Naive thymus-derived CD8-positive, alpha-beta T cell (primary cell): Measurements from ENCODE around the gene CFC1. TPM values are rescaled to one million over a fixed set of nuclear protein-coding genes. Genes with fewer than 3 reads are reported as not detected.
"Not testable (repeated sequence)": the region's sequence is repeated elsewhere in the genome, so short reads cannot be mapped to it uniquely, and the experiment has no call there.

Experiments used
- ATAC-seq, 2 donors: fragments of 150-1000 bp; cut with Tn5 transposase in 1 of 2; sonication (Bioruptor Pico), chemical (Tn5 transposase) in 1 of 2; 1 replicate in 1 of 2; 2 replicates in 1 of 2; pipeline ENCODE4 v1.10.0; 2021; ENCODE audit warnings: mild to moderate bottlenecking in 2 of 2, moderate library complexity in 2 of 2
- POLR2A ChIA-PET: fragments of 350-600 bp; sonication (Branson Sonifier 250); formaldehyde crosslinking; loops from one replicate; lab custom pipeline; 2021; ENCODE audit warnings: antibody characterized with exemption; lab: Charles Lee
- DNase-seq, 10 donors: peaks; one replicate each; pipeline versions ENCODE4 v3.0.0 to v3.0.0-alpha.2; 2020 to 2022
- H3K27ac Mint-ChIP-seq, 10 donors: one replicate each; pipeline ENCODE4 v1.8.0; 2020 to 2022; ENCODE audit warnings: mild to moderate bottlenecking in 10 of 10, mixed read lengths in 10 of 10, moderate library complexity in 4 of 10, inconsistent platforms in 1 of 10
- H3K27me3 Mint-ChIP-seq, 5 donors: one replicate each; pipeline ENCODE4 v1.8.0; 2021 to 2022; ENCODE audit warnings: mixed read lengths in 5 of 5
- H3K36me3 Mint-ChIP-seq, 3 donors: one replicate each; pipeline ENCODE4 v1.8.0; 2020 to 2022; ENCODE audit warnings: mixed read lengths in 3 of 3, mild to moderate bottlenecking in 2 of 3, inconsistent platforms in 1 of 3
- H3K4me1 Mint-ChIP-seq, 4 donors: one replicate each; pipeline ENCODE4 v1.8.0; 2021 to 2022; ENCODE audit warnings: mixed read lengths in 4 of 4
- H3K4me3 Mint-ChIP-seq, 10 donors: one replicate each; pipeline ENCODE4 v1.8.0; 2020 to 2022; ENCODE audit warnings: mild to moderate bottlenecking in 10 of 10, mixed read lengths in 10 of 10, moderate library complexity in 6 of 10, inconsistent platforms in 1 of 10
- H3K9me3 Mint-ChIP-seq, 9 donors: one replicate each; pipeline ENCODE4 v1.8.0; 2020 to 2022; ENCODE audit warnings: mixed read lengths in 9 of 9, mild to moderate bottlenecking in 3 of 9, inconsistent platforms in 1 of 9, moderate library complexity in 1 of 9
- polyA plus RNA-seq, 3 donors: library from polyadenylated mRNA; unstranded; fragments of 300-500 nt; fragmentation: Illumina TruSeq; gene quantifications; one replicate each; pipeline ENCODE4 v1.2.3, GENCODE V29; 2021
- total RNA-seq, 8 experiments: library from RNA in 2 of 8; stranded (reverse) in 2 of 8; gene quantifications; one replicate each; pipeline ENCODE4 v1.2.3 and lab custom pipeline; 2021 to 2026

The CFC1 gene
- total and polyA plus RNA-seq, 5 experiments from 2014 or later, result not detected

GRCh38 chr2:130596757-130597156 lies 2.6 kb downstream of the CFC1 start:
- DNase-seq, H3K36me3 Mint-ChIP-seq, H3K9me3 Mint-ChIP-seq, H3K4me3 Mint-ChIP-seq, H3K4me1 Mint-ChIP-seq, ATAC-seq, POLR2A ChIA-PET, H3K27me3 Mint-ChIP-seq, H3K27ac Mint-ChIP-seq: not testable (repeated sequence)

GRCh38 chr2:130594011-130594410 lies 5.4 kb downstream of the CFC1 start:
- H3K4me3 Mint-ChIP-seq, POLR2A ChIA-PET: not testable (repeated sequence)

DNA sequence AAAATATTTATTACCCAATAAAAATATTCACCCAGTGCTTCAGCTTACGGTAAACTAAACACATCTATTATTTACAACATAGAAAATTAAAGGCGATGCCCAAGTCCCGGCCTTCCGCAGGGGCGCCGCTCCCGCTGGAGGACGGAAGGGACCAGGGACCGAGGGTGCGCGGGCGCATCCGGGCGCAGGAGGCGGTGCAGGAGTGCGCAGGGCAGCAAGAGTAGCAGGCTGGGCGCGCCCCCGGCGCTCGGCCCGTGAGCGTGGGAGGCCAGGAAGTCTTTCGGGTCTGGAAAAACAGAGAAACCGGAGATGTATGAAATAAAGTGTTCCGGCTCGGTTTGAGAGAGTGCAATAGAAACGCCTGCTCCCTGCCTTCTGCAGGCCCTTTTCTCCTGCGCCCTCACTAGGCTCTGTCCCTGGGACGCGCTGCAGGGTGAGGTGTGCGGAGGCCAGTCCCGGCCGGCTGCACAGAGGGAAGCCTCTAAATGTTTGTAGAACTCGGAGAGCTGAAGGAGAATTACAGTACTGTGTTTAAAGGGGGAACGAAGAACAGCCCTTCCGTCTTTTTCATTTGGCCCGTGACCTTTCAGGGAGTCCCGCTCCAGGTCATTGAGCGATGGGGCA lies 6.5 kb downstream of the CFC1 start:
- H3K36me3 Mint-ChIP-seq, H3K27me3 Mint-ChIP-seq, DNase-seq, H3K4me3 Mint-ChIP-seq, POLR2A ChIA-PET, H3K27ac Mint-ChIP-seq, H3K4me1 Mint-ChIP-seq, H3K9me3 Mint-ChIP-seq, ATAC-seq: not testable (repeated sequence)

More at GRCh38 chr2:130594011-130594410, 5.4 kb downstream of the CFC1 start:
- H3K4me1 Mint-ChIP-seq, ATAC-seq, H3K9me3 Mint-ChIP-seq, H3K27ac Mint-ChIP-seq, H3K36me3 Mint-ChIP-seq, H3K27me3 Mint-ChIP-seq, DNase-seq: not testable (repeated sequence)

- H3K4me1 Mint-ChIP-seq, DNase-seq, H3K27ac Mint-ChIP-seq, POLR2A ChIA-PET, H3K9me3 Mint-ChIP-seq, H3K36me3 Mint-ChIP-seq, H3K4me3 Mint-ChIP-seq, H3K27me3 Mint-ChIP-seq: not testable (repeated sequence)
- peak in 1 of 2 donors; percentile 20 for ATAC-seq
Observed at GRCh38 chr2:130590842-130591359, 8.5 kb downstream of the CFC1 start.

DNA sequence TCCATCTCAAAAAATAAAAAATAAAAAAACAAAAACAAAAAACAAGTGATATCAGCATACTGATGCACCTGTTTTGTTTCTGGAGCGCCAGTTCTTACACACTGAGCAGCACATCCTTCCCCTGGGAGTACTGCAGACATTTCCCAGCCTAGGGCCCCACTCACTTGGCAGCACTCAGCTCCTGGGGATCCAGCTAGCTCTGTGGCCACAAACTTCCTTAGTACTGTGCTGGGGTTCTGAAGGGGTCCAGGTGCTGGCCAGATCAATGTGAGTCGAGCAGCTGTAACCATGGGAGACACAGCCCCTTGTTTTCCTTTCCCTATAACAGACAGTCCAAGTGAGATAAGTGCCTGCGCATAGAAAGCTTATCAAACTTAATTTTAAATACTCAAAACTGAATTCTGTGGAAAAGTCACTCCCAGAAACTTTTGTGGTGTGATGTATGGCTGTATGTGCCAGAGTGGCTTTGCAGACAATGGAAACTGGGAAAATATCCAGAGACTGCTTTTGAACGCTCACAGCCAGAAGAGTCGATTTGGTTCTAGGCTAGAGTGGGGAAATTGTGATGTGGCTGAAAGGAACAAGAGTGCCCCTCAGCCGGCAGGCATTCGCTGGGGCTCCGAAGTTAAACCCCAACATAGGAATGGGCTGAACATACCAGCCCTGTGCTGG lies 9.1 kb downstream of the CFC1 start:
- DNase-seq, H3K36me3 Mint-ChIP-seq, POLR2A ChIA-PET, H3K27me3 Mint-ChIP-seq, H3K9me3 Mint-ChIP-seq, H3K4me3 Mint-ChIP-seq, H3K27ac Mint-ChIP-seq, H3K4me1 Mint-ChIP-seq, ATAC-seq: not testable (repeated sequence)

DNA sequence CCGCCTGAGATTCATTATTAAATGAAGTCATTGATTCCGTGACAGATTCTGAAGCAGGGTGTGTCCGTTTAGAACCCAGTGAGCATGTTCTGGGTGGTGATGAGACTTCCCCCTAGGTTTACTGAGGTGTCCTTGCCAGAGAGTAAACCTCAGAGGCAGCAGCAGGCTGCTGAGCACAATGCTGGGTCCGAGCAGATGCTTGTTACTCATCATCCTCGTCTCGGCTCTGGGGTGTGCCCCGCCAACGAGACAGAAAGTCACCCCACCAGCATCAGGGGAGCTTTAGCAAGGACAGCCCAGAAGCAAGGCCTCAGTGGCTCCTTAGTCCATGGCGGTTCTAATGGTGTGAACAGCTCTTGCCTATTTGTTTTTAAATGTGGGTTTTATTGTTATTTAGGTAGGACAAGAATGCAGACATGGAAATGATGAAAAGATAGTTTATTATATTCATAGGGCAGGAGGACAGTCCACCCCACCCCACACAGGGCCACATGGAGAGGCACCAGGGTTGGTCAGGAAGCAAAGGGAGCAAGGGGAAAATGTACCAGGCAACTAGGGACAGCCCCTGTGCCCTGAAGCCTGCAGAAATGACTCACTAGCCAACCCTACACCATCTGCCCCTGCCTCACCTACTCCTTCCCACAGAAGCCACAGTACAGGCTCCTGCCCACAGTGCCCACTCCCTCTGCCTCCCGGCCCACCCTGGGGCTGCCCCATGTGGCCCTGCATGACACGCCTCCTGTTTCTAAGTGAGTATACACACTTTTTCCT lies 10.5 kb downstream of the CFC1 start:
- H3K27ac Mint-ChIP-seq, result peak overlapping the region in 1 of 10 donors; percentile 68
- peak in 1 of 10 donors; percentile 2 for DNase-seq
- H3K36me3 Mint-ChIP-seq, H3K9me3 Mint-ChIP-seq, H3K4me3 Mint-ChIP-seq, ATAC-seq, H3K27me3 Mint-ChIP-seq, POLR2A ChIA-PET, H3K4me1 Mint-ChIP-seq: not testable (repeated sequence)

DNA sequence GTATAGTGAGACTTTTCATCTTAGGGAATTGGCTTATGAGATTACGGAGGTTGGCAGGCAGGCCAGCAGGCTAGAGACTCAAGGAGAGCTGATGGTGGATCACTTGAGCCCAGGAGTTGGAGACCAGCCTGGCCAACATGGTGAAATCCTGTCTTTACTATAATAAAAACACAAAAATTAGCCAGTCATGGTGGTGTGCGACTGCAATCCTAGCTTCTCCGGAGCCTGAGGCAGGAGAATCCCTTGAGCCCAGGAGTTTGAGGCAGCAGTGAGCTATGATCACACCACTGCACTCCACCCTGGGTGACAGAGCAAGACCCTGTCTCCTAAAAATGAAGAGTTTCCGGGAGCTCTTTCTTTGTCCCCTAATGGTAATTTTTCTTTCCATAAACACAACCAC lies 14.6 kb downstream of the CFC1 start:
- H3K36me3 Mint-ChIP-seq, H3K9me3 Mint-ChIP-seq, H3K4me1 Mint-ChIP-seq, DNase-seq, H3K4me3 Mint-ChIP-seq, ATAC-seq, H3K27me3 Mint-ChIP-seq, H3K27ac Mint-ChIP-seq, POLR2A ChIA-PET: not testable (repeated sequence)

DNA sequence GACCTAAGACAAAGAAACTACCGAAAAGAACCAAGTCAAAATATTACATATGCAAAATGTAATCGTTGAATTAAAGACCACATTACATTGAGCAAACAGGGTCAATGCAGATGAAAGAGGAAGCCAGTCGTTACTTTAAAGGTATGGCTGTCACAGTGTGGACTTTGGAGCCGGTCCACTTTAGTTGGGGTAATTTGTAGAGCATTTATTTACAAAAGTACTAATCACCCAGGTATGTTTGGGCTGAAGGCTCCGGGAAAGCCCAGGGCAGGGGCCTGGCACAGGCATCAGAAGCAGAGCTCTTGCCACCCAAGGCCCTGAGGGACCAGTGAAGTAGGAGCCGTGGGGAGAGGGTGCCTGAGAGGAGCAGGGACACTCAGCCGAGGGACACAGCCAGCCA lies 15.8 kb downstream of the CFC1 start:
- H3K9me3 Mint-ChIP-seq, DNase-seq, H3K36me3 Mint-ChIP-seq, ATAC-seq, POLR2A ChIA-PET, H3K27me3 Mint-ChIP-seq, H3K4me1 Mint-ChIP-seq, H3K4me3 Mint-ChIP-seq, H3K27ac Mint-ChIP-seq: not testable (repeated sequence)

DNA sequence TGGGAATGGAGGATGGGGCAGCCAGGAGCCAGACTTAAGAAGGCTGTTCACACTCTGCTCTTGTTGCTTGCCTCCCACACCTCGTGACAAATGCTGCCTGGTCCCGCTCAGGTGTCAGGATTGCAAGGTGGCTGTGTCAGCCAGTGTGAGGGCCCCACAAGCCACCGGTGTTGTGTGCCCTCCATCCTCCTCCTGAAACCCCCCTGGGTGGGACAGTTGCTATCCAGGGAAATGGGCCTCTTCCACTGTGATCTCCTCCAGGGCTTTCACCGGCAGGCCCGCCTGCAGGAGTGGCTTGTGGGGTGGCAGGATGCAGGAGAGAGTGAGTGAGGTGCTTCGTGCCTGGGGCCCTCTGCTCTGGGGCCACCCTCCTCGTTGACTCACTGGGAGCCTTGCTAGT lies 16.4 kb downstream of the CFC1 start:
- H3K36me3 Mint-ChIP-seq, H3K9me3 Mint-ChIP-seq, H3K4me3 Mint-ChIP-seq, ATAC-seq, H3K4me1 Mint-ChIP-seq, POLR2A ChIA-PET, H3K27me3 Mint-ChIP-seq, DNase-seq, H3K27ac Mint-ChIP-seq: not testable (repeated sequence)

DNA sequence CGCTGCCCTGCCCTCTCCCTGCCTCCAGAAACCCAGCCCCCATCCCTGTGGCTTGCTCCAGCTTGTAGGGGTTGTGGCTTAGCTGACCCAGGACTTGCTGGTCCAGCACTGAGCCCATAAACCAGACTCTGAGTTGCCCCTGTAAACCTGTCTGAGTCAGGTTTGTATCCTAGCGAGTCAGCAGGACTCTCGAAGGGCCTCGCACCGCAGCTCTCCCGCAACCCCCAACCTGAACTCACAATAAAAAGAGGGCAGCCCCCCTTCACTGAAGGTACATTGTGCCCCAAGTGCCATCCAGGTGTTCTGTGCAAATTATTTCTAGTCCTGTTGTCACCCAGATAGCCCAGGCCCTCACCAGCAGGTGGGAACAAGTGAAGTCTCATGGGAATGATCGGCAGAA lies 17.9 kb downstream of the CFC1 start:
- H3K36me3 Mint-ChIP-seq, H3K27me3 Mint-ChIP-seq, H3K4me1 Mint-ChIP-seq, H3K27ac Mint-ChIP-seq, ATAC-seq, POLR2A ChIA-PET, DNase-seq, H3K4me3 Mint-ChIP-seq, H3K9me3 Mint-ChIP-seq: not testable (repeated sequence)

- H3K9me3 Mint-ChIP-seq, H3K4me1 Mint-ChIP-seq, H3K36me3 Mint-ChIP-seq, H3K27me3 Mint-ChIP-seq, POLR2A ChIA-PET, ATAC-seq, H3K4me3 Mint-ChIP-seq, H3K27ac Mint-ChIP-seq, DNase-seq: not testable (repeated sequence)
Observed at GRCh38 chr2:130579121-130579520, 20.3 kb downstream of the CFC1 start.

DNA sequence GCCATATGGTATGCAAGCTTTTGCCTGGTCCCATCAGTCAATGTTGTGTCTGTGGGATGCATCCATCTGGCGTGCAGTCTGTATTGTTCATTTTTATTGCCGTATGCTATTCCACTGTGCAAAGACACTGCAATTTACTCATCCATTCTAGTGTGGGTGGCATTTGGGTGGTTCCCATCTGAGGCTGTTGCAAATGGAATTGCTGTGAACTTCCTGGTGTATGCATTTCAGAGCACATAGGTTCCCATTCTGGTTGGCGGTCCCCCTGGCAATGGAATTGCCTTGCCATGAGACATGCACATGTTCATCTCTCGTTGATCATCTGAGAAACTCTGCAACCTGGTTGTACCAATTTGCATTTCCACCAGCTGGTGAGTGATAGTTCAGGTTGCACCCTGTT lies 21.8 kb downstream of the CFC1 start:
- ATAC-seq, H3K27me3 Mint-ChIP-seq, POLR2A ChIA-PET, H3K9me3 Mint-ChIP-seq, H3K27ac Mint-ChIP-seq, H3K4me3 Mint-ChIP-seq, DNase-seq, H3K4me1 Mint-ChIP-seq, H3K36me3 Mint-ChIP-seq: not testable (repeated sequence)

DNA sequence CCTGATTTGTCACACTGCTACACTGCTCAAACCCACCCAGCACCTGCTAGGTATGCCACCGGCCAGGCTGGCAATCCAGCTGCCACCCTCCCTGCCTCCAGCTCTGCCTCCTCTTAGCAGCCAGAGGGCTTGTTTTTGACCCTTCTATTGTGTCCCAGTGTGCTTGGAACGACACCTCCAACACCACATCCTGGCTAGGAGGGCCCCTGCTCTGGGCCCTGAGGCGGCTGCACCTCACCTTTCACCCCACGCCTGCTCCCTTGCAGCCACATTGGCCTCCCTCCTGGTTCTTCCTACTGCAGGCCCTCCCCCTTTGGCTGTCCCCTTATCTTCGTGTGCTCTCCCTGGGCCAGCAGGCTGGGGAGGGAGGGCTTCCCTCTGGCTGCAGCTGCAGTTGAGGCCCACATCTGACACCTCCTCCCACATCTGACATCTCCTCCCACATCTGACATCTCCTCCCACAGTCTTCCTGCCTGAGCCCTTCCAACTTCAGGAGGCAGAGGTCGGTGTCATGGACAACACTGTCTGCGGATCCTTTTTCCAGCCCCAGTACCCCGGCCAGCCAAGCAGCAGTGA lies 23.1 kb downstream of the CFC1 start:
- H3K4me3 Mint-ChIP-seq, H3K4me1 Mint-ChIP-seq, H3K36me3 Mint-ChIP-seq, H3K27ac Mint-ChIP-seq, H3K27me3 Mint-ChIP-seq, ATAC-seq, DNase-seq, H3K9me3 Mint-ChIP-seq, POLR2A ChIA-PET: not testable (repeated sequence)
